ENCODE data around the gene ABHD17B.

GRCh38 chr9:71885467-71885866 lies 25.5 kb downstream of the ABHD17B start:
- no peak for TF ChIP-seq CTCF (IDR thresholded peaks at IDR 0.05)
- TF ChIP-seq POLR2A (IDR thresholded peaks at IDR 0.05): no peak

Data from body of pancreas (tissue), 4 donors.